H1 (cell line): ENCODE results near the gene SMARCC2. TPM values are rescaled to one million over a fixed set of nuclear protein-coding genes. Genes with fewer than 3 reads are reported as not detected.

Experiments used
- CTCF ChIA-PET: fragments of 300-600 bp; sonication (Branson Sonifier 250); formaldehyde crosslinking; loops from one replicate; lab custom pipeline; 2021; ENCODE audit not compliant: partially characterized antibody; lab: Charles Lee
- POLR2A ChIA-PET: fragments of 300-600 bp; sonication (Branson Sonifier 250); formaldehyde crosslinking; loops from one replicate; lab custom pipeline; 2021; ENCODE audit warnings: inconsistent platforms; ENCODE audit not compliant: partially characterized antibody; lab: Charles Lee
- DNase-seq, 2 experiments: peaks; one replicate each; pipeline versions ENCODE4 v3.0.0 to v3.0.0-alpha.2; 2010 to 2022; ENCODE audit warnings: low spot score in 2 of 2, low read depth in 1 of 2, mixed read lengths in 1 of 2
- FAIRE-seq: peaks from 2 replicates; lab custom pipeline; 2011; peaks lifted over from hg19 to GRCh38; lab: Jason Lieb, UNC
- H2AFZ ChIP-seq: 2 replicates; pipeline ENCODE4 v1.8.1; 2012; ENCODE audit warnings: low read length, inconsistent platforms
- H2AK5ac ChIP-seq: 2 replicates; pipeline ENCODE4 v1.6.1; 2013; ENCODE audit warnings: low read depth, low read length
- H2BK120ac ChIP-seq: replicated peaks from 2 replicates; pipeline ENCODE3; 2013; ENCODE audit warnings: low read depth, low read length, inconsistent platforms
- H2BK12ac ChIP-seq: 2 replicates; pipeline ENCODE4 v1.6.1; 2013; ENCODE audit warnings: low read depth, low read length
- H2BK15ac ChIP-seq: 2 replicates; pipeline ENCODE4 v1.6.1; 2013; ENCODE audit warnings: low read length
- H2BK20ac ChIP-seq: 2 replicates; pipeline ENCODE4 v1.6.1; 2013; ENCODE audit warnings: low read length
- H2BK5ac ChIP-seq: 2 replicates; pipeline ENCODE4 v1.6.1; 2013; ENCODE audit warnings: low read depth, low read length
- H3K14ac ChIP-seq: 2 replicates; pipeline ENCODE4 v1.6.1; 2013; ENCODE audit warnings: inconsistent platforms; ENCODE audit not compliant: insufficient read length
- H3K18ac ChIP-seq: 2 replicates; pipeline ENCODE4 v1.6.1; 2013; ENCODE audit warnings: low read length; ENCODE audit errors: extremely low read depth
- H3K23ac ChIP-seq: 2 replicates; pipeline ENCODE4 v1.6.1; 2013; ENCODE audit warnings: inconsistent platforms; ENCODE audit not compliant: insufficient read length
- H3K23me2 ChIP-seq: 2 replicates; pipeline ENCODE4 v1.6.1; 2013; ENCODE audit warnings: low read depth, low read length
- H3K27ac ChIP-seq: 2 replicates; pipeline ENCODE4 v1.6.1; 2011; ENCODE audit warnings: low read depth, low read length, inconsistent platforms
- H3K27me3 ChIP-seq, 4 experiments: replicated peaks in 1 of 4; 1 replicate in 1 of 4; 2 replicates in 3 of 4; pipeline versions ENCODE4 v1.6.1 to v1.8.1; 2011 to 2013; ENCODE audit warnings: low read length in 3 of 4, mild to moderate bottlenecking in 3 of 4, inconsistent platforms in 2 of 4, mixed read lengths in 2 of 4, moderate library complexity in 1 of 4; ENCODE audit not compliant: control insufficient read depth in 3 of 4, insufficient read depth in 3 of 4; ENCODE audit errors: extremely low read depth in 1 of 4
- H3K36me3 ChIP-seq, 4 experiments: 2 replicates each; pipeline versions ENCODE4 v1.6.1 to v1.8.1; 2011 to 2013; ENCODE audit warnings: mild to moderate bottlenecking in 4 of 4, low read length in 3 of 4, moderate library complexity in 2 of 4, control low read depth in 1 of 4, inconsistent platforms in 1 of 4; ENCODE audit not compliant: insufficient read depth in 4 of 4, control insufficient read depth in 2 of 4
- H3K4ac ChIP-seq: replicated peaks from 2 replicates; pipeline ENCODE3; 2013; ENCODE audit warnings: low read length, low read depth, mixed read lengths, inconsistent platforms; ENCODE audit not compliant: insufficient read length
- H3K4me1 ChIP-seq, 4 experiments: replicated peaks in 1 of 4; 1 replicate in 1 of 4; 2 replicates in 3 of 4; pipeline versions ENCODE4 v1.6.1 to v1.8.1; 2011 to 2013; ENCODE audit warnings: low read length in 3 of 4, inconsistent platforms in 2 of 4, mixed read lengths in 1 of 4; ENCODE audit not compliant: insufficient read depth in 4 of 4, control insufficient read depth in 3 of 4
- H3K4me2 ChIP-seq, 2 experiments: 2 replicates each; pipeline versions ENCODE4 v1.6.1 to v1.8.1; 2011 to 2013; ENCODE audit warnings: low read depth in 2 of 2, low read length in 2 of 2, control low read depth in 1 of 2, inconsistent platforms in 1 of 2, mild to moderate bottlenecking in 1 of 2; ENCODE audit not compliant: insufficient read depth in 1 of 2
- H3K4me3 ChIP-seq, 4 experiments: fragments of 200-600, 300-600 bp in 1 of 4; sonication (generic), shearing (Covaris generic), sonication (Bioruptor Twin) in 1 of 4; 2 replicates each; pipeline versions ENCODE4 v1.5.1 to v1.8.1; 2011 to 2016; ENCODE audit warnings: low read length in 4 of 4, low read depth in 3 of 4, control low read depth in 2 of 4, inconsistent platforms in 2 of 4, mild to moderate bottlenecking in 2 of 4, mixed read lengths in 1 of 4, moderate library complexity in 1 of 4; ENCODE audit not compliant: insufficient read depth in 2 of 4; ENCODE audit errors: extremely low read depth in 1 of 4
- H3K56ac ChIP-seq: replicated peaks from 2 replicates; pipeline ENCODE3; 2013; ENCODE audit warnings: low read depth, mild to moderate bottlenecking, mixed read lengths, low read length, inconsistent platforms; ENCODE audit not compliant: insufficient read length
- H3K79me1 ChIP-seq: 2 replicates; pipeline ENCODE4 v1.6.1; 2013; ENCODE audit warnings: low read depth, low read length, control low read depth
- H3K79me2 ChIP-seq, 2 experiments: 2 replicates each; pipeline versions ENCODE4 v1.6.1 to v1.8.1; 2012 to 2013; ENCODE audit warnings: low read length in 2 of 2, mild to moderate bottlenecking in 2 of 2, inconsistent platforms in 1 of 2; ENCODE audit not compliant: insufficient read depth in 2 of 2, control insufficient read depth in 1 of 2
- H3K9ac ChIP-seq, 4 experiments: replicated peaks in 1 of 4; 1 replicate in 1 of 4; 2 replicates in 3 of 4; pipeline versions ENCODE4 v1.6.1 to v1.8.1; 2011 to 2013; ENCODE audit warnings: low read depth in 3 of 4, low read length in 3 of 4, control low read depth in 2 of 4, mild to moderate bottlenecking in 2 of 4, moderate library complexity in 2 of 4, inconsistent platforms in 1 of 4; ENCODE audit errors: extremely low read depth in 1 of 4
- H3K9me3 ChIP-seq, 2 experiments: 2 replicates each; pipeline versions ENCODE4 v1.6.1 to v1.8.1; 2012 to 2013; ENCODE audit warnings: mild to moderate bottlenecking in 2 of 2, moderate library complexity in 2 of 2, control low read depth in 1 of 2, inconsistent platforms in 1 of 2, low read depth in 1 of 2, low read length in 1 of 2, mixed read lengths in 1 of 2; ENCODE audit not compliant: insufficient read depth in 2 of 2
- H4K20me1 ChIP-seq, 2 experiments: replicated peaks in 1 of 2; 2 replicates each; pipeline versions ENCODE3 to v1.8.1; 2011 to 2013; ENCODE audit warnings: inconsistent platforms in 2 of 2, low read length in 2 of 2, mild to moderate bottlenecking in 1 of 2; ENCODE audit not compliant: insufficient read depth in 2 of 2, control insufficient read depth in 1 of 2
- H4K5ac ChIP-seq: 2 replicates; pipeline ENCODE4 v1.6.1; 2013; ENCODE audit warnings: low read length, low read depth, mixed read lengths, inconsistent platforms; ENCODE audit not compliant: insufficient read length
- H4K8ac ChIP-seq: 2 replicates; pipeline ENCODE4 v1.8.0; 2013; ENCODE audit warnings: mild to moderate bottlenecking, moderate library complexity, low read length, inconsistent platforms; ENCODE audit not compliant: insufficient read depth; ENCODE audit errors: extremely low read depth
- H4K91ac ChIP-seq: replicated peaks from 2 replicates; pipeline ENCODE3; 2013; ENCODE audit warnings: low read length, mixed read lengths, inconsistent platforms; ENCODE audit not compliant: insufficient read length
- CBX8 ChIP-seq: fragments of 300-800, 300-1000 bp; sonication (generic); IDR thresholded peaks from 2 replicates; pipeline ENCODE4 v1.7.1; 2016; ENCODE audit warnings: low read depth, low read length, borderline replicate concordance
- SIN3A ChIP-seq, 2 experiments: IDR thresholded peaks in 1 of 2; conservative IDR thresholded peaks in 1 of 2; 2 replicates each; pipeline ENCODE4 v1.6.1; 2011 to 2012; ENCODE audit warnings: low read length in 2 of 2, improper control_type of control experiment in 1 of 2, low read depth in 1 of 2, mild to moderate bottlenecking in 1 of 2
- WGBS, 2 experiments: shearing (Covaris generic) in 1 of 2; methylation state at CpG; one replicate each; pipeline versions ENCODE4 v1.1.6 to v1.1.7; 2013 to 2015; ENCODE audit warnings: low lambda C conversion rate in 2 of 2, mixed read lengths in 2 of 2, inconsistent platforms in 1 of 2, low coverage in 1 of 2, missing lambda C conversion rate in 1 of 2; ENCODE audit not compliant: insufficient replicate concordance in 2 of 2, insufficient coverage in 1 of 2, insufficient read length in 1 of 2; ENCODE audit errors: extremely low coverage in 1 of 2, missing lambda C conversion rate in 1 of 2; 5-methylcytosine and 5-hydroxymethylcytosine counted together
- polyA plus RNA-seq, 7 experiments: library from polyadenylated mRNA; depleted of rRNA in 3 of 7; stranded (reverse) in 5 of 7; unstranded in 2 of 7; fragments of >200 nt in 5 of 7; fragments of 200-250 nt in 2 of 7; gene quantifications; 1 replicate in 5 of 7; 2 replicates in 1 of 7; 4 replicates in 1 of 7; pipeline versions ENCODE4 v1.2.1 to v1.2.3, GENCODE V29; 2011 to 2013; ENCODE audit warnings: missing spikeins in 2 of 7, mixed read lengths in 2 of 7
- total RNA-seq: library from RNA; stranded (reverse); fragmentation: NEBNext Ultra II Directional; extraction: Animal tissue kit (Norgen Biotek cat#: 25700); gene quantifications from 2 replicates; pipeline ENCODE4 v1.2.1, GENCODE V29; 2021

The SMARCC2 gene
- total and polyA plus RNA-seq, 2 of the 8 experiments (the other 6 are each of a cell fraction or from before 2014, with no cell fraction given), result 33.9 to 78.5 TPM

DNA sequence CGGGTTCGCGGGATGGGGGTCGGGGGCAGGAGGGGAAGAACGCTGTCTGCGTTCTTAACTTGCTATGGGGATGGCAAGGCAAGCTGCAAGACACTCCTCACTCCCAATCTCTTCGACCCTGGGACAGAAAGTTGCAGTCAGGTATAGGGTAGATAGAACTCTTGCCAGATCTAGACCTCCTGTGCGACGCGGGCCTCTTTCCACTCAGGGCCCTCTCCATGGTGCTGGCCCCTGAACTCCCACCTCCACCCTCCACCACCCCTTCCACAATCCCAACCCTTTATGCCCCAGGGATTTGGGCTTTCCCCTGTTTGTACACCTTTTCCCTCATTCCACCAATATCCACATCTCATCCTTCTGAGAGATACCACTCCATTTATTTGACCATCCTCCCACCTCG, 35.7 kb upstream of the SMARCC2 start:
- no peak overlapping the region for H2BK120ac ChIP-seq
- no peak overlapping the region for H3K18ac ChIP-seq
- 83% methylated on average over 8 of the region's 11 CpGs; no CpG with 5 or more reads in 1 of the 2 experiments for WGBS, 2 experiments
- H2BK5ac ChIP-seq, result no peak overlapping the region
- peaks cover 6% of the 10 kb centered on the region for H3K79me1 ChIP-seq
- peaks cover 22% of the 10 kb centered on the region for H3K23me2 ChIP-seq
- no peak overlapping the region for H3K56ac ChIP-seq
- ChIA-PET POLR2A (no interaction called here), CTCF (interaction anchor here (0.6 to 10.5 kb wide), 6 partner anchors 18 to 51 kb away, joined by 3 to 72 read pairs (median 4); partner anchors contain the start of gene SMARCC2)
- peaks cover 3 to 13% (median 6%) of the 10 kb centered on the region in 4 experiments; a peak in 6 of 7 replicates for H3K4me1 ChIP-seq
- H3K14ac ChIP-seq, result no peak overlapping the region
- FAIRE-seq, result no peak
- H3K23ac ChIP-seq, result no peak overlapping the region
- no peak overlapping the region for H4K5ac ChIP-seq
- no peak for DNase-seq
- peaks cover 0 to 2% of the 10 kb centered on the region in 2 experiments for H4K20me1 ChIP-seq
- peak overlapping the region; percentile 49 to 78 (median 66) for H3K4me3 ChIP-seq
- no peak overlapping the region for H4K91ac ChIP-seq
- H3K4me2 ChIP-seq, result peak overlapping the region; percentile 90 to 100
- TF ChIP-seq SIN3A (conservative IDR thresholded peaks at IDR 0.05 in 1 of 2, IDR thresholded peaks at IDR 0.05 in 1 of 2; ENCODE audit: low read depth in 1 of 2, low read length in 2 of 2) (peak in 1 of 2 experiments; percentile 41; a peak in 1 of 4 replicates), CBX8 (no peak)
- H2AK5ac ChIP-seq, result no peak overlapping the region
- no peak overlapping the region for H4K8ac ChIP-seq
- no peak overlapping the region for H3K4ac ChIP-seq
- peak overlapping the region in 2 of 4 experiments; percentile 45 to 46; a peak in 3 of 7 replicates for H3K9ac ChIP-seq
- H2AFZ ChIP-seq, result no peak overlapping the region
- H2BK12ac ChIP-seq, result no peak overlapping the region
- no peak overlapping the region for H3K27ac ChIP-seq
- H2BK15ac ChIP-seq, result no peak overlapping the region
- H3K36me3 ChIP-seq, result peaks cover 0 to 4% (median 1%) of the 10 kb centered on the region in 4 experiments; a peak in 1 of 8 replicates
- H3K27me3 ChIP-seq, result no peaks in the 10 kb centered on the region
- H2BK20ac ChIP-seq, result no peak overlapping the region
- H3K9me3 ChIP-seq, result no peaks in the 10 kb centered on the region
- H3K79me2 ChIP-seq, result peaks cover 0 to 11% of the 10 kb centered on the region in 2 experiments; a peak in 2 of 4 replicates
